ENCODE results near the gene SPRR2G.
A peak's percentile ranks its signal among the peaks of the same experiment; 100 is the strongest.
"Not testable (repeated sequence)": the region's sequence is repeated elsewhere in the genome, so short reads cannot be mapped to it uniquely, and the experiment has no call there.

The SPRR2G gene

DNA sequence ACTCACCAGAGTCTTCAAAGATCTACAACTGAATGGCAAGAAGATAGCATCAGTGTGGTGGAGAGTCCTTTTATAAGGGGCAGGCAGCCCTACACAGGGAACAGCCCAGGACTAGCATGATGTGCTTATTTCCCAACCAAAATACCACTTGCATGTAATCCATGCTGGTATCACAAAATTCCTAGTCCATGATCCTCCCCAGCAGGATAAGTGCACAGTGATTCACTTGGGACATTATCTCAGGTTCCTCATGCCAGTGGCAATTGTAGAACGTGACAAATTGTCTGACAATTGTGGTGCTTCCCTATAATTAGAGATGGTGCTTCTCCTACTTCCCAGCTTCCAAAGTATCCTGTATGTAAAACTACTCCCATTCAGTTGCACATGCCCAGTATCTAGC, at the start of gene SPRR2G:
Gene SPRR2G (minus strand): TSS at position 45 of the 400 bp plus-strand sequence. CDS start 780 bp downstream, outside the sequence.
- TF ChIP-seq, protein P1, sequence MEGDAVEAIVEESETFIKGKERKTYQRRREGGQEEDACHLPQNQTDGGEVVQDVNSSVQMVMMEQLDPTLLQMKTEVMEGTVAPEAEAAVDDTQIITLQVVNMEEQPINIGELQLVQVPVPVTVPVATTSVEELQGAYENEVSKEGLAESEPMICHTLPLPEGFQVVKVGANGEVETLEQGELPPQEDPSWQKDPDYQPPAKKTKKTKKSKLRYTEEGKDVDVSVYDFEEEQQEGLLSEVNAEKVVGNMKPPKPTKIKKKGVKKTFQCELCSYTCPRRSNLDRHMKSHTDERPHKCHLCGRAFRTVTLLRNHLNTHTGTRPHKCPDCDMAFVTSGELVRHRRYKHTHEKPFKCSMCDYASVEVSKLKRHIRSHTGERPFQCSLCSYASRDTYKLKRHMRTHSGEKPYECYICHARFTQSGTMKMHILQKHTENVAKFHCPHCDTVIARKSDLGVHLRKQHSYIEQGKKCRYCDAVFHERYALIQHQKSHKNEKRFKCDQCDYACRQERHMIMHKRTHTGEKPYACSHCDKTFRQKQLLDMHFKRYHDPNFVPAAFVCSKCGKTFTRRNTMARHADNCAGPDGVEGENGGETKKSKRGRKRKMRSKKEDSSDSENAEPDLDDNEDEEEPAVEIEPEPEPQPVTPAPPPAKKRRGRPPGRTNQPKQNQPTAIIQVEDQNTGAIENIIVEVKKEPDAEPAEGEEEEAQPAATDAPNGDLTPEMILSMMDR (IDR thresholded peaks at IDR 0.05; ENCODE audit: insufficient read depth, low read depth, low read length, missing control alignments), result no peak
- no peak within 1 kb of the TSS for H3K4me3 ChIP-seq (ENCODE audit: low read length)

DNA sequence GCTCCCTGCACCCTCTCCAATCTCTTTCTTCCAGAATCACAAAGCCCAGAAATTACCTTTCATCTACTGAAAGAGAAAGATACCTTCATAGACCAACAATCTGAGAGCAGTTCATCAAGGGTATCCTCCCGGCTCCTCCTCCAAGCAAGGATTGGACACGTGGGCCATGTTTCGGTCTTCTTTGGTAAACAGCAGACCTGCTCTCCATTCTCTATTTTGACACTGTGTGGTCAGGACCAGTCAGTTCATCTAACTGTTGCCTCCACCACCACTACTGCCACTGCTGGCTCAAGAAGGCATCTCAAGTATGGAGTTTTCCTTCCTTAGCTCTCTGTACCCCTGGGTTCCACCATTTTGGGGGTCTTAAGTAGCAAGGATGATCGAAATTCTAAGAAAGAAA, 44.5 kb upstream of the SPRR2G start:
- DNase-seq (ENCODE audit: low read depth), result no peak
- TF ChIP-seq, protein P1 (IDR thresholded peaks at IDR 0.05; ENCODE audit: insufficient read depth, low read depth, low read length, missing control alignments), result no peak
- no peak overlapping the region for H3K4me3 ChIP-seq (ENCODE audit: low read length)

More for the DNA sequence above, at the start of gene SPRR2G:
- DNase-seq (ENCODE audit: low read depth), result peak; percentile 41

DNA sequence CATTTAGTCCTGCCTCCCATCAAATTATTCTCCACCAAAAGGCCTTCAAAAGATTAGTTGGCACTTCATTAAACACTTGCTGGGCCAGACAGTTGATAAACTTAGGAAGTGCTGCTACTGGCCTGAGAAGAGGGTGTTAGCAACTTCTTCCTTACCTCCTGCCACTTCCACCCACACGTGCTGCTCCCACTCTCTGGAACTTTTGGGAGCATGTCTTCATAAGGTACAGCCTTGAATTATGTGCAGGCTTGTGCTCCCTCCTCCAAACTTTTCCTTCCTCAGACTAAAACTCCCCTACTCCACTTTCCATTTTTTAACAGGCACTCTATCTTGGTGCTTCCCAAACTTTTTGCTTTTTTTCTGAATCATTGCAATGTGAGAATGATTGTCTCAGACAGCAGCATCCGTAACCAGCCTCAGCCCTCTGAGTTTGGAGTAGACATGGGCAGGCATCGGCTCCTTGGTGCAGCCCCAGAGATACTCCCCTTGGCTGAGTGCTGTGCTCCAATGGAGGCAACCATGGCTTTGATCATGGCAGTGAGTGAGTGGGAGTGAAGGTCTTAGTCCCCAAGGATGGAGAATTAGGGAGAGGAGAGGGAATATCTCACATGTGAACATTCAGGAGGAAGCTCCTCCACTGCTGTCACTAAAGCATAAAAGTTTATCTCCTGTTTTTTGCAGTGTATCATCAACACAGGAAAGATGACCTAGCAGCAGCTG, 43.8 kb upstream of the SPRR2G start:
- no peak overlapping the region for H3K4me3 ChIP-seq (ENCODE audit: low read length)
- no peak for DNase-seq (ENCODE audit: low read depth)
- TF ChIP-seq, protein P1 (IDR thresholded peaks at IDR 0.05; ENCODE audit: insufficient read depth, low read depth, low read length, missing control alignments), result no peak

DNA sequence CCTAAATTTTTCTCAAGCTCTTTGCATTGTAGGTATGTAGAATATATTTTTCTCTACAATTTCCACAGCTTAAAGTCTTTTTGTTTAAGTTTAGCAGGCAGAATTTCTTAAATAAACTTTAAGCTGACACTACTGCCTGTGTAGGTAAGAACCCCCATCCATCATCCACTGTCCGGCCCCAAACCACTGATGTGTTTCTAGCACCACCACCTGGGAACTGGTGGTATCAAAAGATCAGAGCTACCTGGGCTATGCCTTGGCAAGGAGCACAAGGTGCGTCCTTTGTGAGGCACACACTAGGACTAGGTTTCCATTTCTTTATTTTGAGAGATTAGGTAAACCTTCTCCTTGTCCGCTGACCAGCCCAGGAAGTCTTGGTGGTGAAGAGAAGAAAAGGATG, 42.0 kb upstream of the SPRR2G start:
- TF ChIP-seq, protein P1 (IDR thresholded peaks at IDR 0.05; ENCODE audit: insufficient read depth, low read depth, low read length, missing control alignments), result peak; percentile 87
- no peak overlapping the region for H3K4me3 ChIP-seq (ENCODE audit: low read length)
- peak; percentile 74 for DNase-seq (ENCODE audit: low read depth)

DNA sequence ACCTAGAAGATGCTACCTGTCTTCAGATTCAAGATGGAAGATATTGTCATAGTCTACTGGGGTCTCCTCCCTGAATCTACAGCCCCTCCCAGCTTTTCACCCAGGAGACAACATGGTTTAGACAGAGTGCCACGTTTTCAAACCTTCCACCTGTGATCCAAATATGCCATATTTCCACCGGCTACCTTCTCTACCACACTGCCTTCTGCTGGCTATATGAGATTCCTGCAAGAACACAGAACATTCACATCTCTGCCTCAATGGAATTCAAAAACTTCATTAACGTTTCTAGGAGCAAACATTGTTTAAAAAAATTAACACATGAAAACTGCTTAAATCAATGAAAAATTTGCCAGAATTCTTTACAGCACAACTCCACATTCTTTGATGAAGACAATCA, 39.7 kb upstream of the SPRR2G start:
- no peak overlapping the region for H3K4me3 ChIP-seq (ENCODE audit: low read length)
- peak; percentile 71 for DNase-seq (ENCODE audit: low read depth)

DNA sequence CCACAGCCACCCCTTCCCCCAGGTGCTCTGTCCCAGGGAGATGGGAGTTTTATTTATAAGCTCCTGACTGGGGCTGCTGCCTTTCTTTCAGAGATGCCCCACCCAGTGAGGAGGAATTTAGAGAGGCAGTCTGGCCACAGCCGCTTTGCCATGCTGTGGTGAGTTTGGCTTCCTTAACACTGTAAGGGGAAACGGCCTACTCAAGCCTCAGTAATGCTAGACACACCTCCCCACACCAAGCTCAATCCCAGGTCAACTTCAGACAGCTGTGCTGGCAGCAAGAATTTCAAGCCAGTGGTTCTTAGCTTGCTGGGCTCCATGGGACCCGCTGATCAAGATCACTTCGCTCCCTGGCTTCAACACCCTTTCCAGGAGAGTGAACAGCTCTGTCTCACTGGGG, 37.6 kb upstream of the SPRR2G start:
- DNase-seq (ENCODE audit: low read depth), result peak; percentile 50
- not testable (repeated sequence) for H3K4me3 ChIP-seq (ENCODE audit: low read length)

More for the DNA sequence above, 39.7 kb upstream of the SPRR2G start:
- TF ChIP-seq, protein P1 (IDR thresholded peaks at IDR 0.05; ENCODE audit: insufficient read depth, low read depth, low read length, missing control alignments), result peak; percentile 93

DNA sequence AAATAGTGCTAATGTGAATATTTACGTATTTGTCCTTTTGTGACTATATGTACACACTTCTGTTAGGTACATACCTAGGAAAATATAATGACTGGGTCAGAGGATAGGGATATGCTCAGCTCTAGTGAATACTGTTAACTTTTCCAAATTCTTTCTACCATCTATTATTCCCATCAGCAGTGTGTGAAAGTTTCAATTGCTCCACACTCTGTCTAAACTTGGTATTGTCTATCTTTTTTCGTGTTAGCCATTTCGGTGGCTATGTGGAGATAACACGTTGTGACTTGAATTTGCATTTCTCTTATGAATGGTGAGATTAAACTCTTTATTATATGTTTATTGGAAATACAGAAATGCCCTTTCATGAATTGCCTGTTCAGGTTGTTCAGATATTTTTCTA, 29.9 kb upstream of the SPRR2G start:
- TF ChIP-seq, protein P1 (IDR thresholded peaks at IDR 0.05; ENCODE audit: insufficient read depth, low read depth, low read length, missing control alignments), result peak; percentile 43
- no peak overlapping the region for H3K4me3 ChIP-seq (ENCODE audit: low read length)
- DNase-seq (ENCODE audit: low read depth), result peak; percentile 54

Measured in epithelial cell of esophagus (primary cell).